Measurements from ENCODE around the gene TSHZ3.

Gene TSHZ3

DNA sequence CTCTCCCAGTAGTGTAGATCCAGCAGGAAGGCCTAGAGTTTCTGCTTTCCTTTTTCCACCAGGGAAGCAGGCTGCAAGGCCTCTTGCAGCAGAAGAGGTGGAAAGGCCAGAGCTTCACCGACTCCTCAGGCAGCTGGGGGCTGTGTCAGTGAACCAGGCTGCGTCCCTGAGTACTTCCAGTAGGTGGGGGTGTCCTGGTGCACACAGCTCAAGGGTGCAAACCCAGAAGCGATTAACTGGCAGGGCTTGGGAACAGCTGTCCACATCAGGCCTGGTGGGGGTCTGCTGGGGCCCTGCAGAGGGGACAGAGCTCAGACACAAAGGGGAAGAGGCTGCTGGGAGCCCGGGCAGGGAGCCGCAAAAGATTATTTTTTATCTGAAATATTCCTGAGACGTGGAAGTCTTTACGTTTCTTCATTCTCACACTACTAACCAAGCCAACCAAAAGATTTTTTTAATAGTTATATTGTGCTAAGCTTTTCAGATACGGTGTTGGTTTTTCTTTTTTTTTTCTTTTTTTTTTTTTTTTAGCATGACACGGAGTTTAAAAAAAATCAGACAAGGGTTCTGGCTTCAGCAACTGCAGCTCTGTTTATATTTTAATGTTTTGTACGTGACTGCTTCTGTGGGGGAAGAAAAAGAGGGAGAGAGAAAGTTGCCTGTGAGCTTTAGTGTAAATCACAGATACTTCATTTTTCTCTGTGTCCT, 11.0 kb downstream of the TSHZ3 start:
- no peak overlapping the region for H3K4me3 ChIP-seq (ENCODE audit: low read length)
- TF ChIP-seq, protein P1, sequence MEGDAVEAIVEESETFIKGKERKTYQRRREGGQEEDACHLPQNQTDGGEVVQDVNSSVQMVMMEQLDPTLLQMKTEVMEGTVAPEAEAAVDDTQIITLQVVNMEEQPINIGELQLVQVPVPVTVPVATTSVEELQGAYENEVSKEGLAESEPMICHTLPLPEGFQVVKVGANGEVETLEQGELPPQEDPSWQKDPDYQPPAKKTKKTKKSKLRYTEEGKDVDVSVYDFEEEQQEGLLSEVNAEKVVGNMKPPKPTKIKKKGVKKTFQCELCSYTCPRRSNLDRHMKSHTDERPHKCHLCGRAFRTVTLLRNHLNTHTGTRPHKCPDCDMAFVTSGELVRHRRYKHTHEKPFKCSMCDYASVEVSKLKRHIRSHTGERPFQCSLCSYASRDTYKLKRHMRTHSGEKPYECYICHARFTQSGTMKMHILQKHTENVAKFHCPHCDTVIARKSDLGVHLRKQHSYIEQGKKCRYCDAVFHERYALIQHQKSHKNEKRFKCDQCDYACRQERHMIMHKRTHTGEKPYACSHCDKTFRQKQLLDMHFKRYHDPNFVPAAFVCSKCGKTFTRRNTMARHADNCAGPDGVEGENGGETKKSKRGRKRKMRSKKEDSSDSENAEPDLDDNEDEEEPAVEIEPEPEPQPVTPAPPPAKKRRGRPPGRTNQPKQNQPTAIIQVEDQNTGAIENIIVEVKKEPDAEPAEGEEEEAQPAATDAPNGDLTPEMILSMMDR (IDR thresholded peaks at IDR 0.05; ENCODE audit: insufficient read depth, low read depth, low read length, missing control alignments), result peak; percentile 26
- DNase-seq (ENCODE audit: low read depth), result peak; percentile 23

DNA sequence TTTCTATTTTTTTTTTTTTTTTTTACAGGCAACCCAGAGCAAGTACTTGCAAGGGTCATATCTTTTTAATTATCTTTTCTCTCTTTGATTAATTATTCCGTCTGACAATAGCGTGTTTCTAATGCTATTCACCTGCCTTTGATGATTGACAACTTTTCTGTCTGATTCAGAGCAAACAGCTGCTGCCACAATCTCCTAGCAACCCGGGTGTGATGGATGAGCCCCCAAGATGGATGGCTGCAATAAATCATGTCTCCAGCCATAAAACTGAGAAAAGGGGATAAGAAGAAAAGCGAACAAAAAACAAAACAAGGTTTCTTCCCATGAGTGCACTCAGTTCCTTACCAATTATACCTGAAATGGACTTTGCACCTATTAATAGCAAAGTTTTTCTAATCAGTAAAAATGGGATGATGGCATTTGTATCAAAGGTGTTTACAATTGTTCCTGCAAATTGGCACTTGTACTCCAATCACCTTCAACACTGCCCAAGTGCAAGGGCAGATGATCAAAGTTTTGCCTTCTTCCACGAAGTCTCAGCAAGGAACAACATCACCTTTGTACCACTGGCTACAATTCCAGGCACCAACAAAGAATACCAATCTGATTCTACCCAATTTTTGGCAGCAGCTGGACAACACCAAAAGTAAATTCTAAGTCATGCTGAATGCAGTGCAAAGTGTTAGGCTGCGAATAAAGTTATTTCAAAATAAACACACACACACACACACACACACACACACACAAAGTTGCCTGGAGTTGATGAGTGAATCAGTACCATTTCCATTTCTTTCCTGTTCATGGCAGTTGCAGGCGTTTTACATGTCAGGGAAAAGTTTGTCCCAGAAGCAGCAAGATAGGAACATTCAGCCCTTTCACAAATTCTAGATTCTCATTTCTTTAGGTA, 12.0 kb downstream of the TSHZ3 start:
- no peak overlapping the region for H3K4me3 ChIP-seq (ENCODE audit: low read length)
- DNase-seq (ENCODE audit: low read depth), result no peak
- TF ChIP-seq, protein P1 (IDR thresholded peaks at IDR 0.05; ENCODE audit: insufficient read depth, low read depth, low read length, missing control alignments), result no peak

DNA sequence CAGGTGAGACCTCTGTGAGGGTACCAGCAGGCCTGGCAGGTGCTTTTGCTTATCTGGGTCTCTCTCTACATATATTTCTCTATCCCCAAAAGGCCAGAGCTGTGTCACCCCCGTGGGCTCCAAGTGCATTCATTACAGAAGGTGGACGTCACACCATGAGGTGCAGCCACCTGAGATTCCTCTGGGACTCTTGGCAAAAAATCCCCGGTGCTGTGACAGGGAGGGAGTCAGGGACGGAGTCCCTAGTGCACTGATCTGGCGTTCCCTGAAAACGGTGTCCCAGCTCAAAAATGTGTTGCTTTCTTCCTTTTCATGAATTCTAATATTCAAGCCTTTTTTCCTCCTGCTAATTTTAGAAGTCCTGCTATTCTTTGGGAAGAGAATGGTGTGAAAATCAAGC, 13.5 kb downstream of the TSHZ3 start:
- TF ChIP-seq, protein P1 (IDR thresholded peaks at IDR 0.05; ENCODE audit: insufficient read depth, low read depth, low read length, missing control alignments), result no peak
- H3K4me3 ChIP-seq (ENCODE audit: low read length), result no peak overlapping the region
- DNase-seq (ENCODE audit: low read depth), result no peak

DNA sequence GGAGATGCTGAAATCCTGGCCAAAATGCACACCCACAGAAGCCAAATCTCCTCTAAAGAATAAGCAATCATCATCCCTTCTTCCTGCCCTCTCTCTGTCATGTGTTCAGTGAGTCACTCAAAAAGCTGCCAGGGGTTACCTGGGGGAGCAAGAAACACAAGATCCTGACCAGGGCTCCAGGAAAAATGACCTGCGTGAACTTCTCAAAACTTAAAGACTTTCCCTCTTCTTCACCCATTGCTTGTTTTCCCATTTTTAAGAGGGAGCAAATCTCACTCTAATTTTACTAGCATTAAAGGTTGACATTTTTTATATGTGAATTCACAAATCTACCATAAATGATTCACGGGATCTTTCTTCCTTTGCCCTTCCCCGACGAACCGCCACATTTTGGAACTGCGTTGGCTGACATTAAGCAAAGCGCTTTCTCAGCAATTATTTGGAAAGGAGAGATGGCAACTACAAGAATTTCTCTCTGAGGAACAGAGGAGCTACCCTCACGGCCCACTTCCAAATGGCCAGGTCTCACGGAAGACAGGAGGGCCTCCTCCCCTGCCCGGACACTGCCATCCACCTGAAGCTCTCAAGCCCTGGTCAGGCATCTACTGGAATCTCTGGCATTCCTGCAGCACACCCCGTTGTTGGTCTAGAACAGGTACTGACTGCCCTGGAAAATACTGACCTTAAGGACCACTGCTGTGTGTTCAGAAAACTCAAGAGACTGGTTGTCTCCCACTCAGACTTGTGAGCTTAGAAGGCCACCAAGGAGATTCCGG, 14.2 kb downstream of the TSHZ3 start:
- TF ChIP-seq, protein P1 (IDR thresholded peaks at IDR 0.05; ENCODE audit: insufficient read depth, low read depth, low read length, missing control alignments), result no peak
- H3K4me3 ChIP-seq (ENCODE audit: low read length), result no peak overlapping the region
- peak; percentile 53 for DNase-seq (ENCODE audit: low read depth)

DNA sequence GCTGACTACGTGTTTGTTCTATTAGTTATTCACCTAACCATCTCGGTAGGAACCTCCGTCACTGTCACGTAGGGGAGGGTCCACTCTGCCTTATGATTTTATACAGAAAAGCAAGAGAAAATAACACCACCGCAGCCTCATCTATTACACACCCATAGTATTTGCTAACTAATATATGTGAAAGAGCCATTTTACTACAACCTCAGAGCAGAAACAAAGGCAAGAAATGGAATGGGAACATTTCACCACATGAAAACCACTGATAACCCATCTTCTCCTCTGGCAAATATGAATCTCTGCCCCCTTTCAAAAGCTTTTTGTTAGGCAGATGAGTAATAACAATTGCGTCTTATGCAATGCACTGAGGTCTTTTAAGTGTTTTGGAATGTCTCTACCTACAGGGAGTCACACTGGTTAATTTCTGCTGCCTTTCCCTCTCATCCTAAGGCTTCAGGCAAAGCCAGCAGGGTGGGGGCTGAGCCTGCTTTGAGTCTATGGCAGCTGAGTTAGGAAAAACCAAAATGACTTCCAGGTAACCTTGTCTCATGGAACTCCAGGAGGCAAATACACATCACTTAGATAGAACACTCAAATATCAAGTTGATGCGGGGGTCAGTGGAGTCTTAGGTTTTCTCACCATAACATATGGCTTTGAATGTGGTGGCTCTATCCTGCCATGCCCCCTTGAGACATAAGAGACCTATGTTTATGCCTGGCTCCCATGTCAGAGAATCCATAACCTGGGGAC, 15.0 kb downstream of the TSHZ3 start:
- TF ChIP-seq, protein P1 (IDR thresholded peaks at IDR 0.05; ENCODE audit: insufficient read depth, low read depth, low read length, missing control alignments), result no peak
- DNase-seq (ENCODE audit: low read depth), result peak; percentile 84
- H3K4me3 ChIP-seq (ENCODE audit: low read length), result no peak overlapping the region

DNA sequence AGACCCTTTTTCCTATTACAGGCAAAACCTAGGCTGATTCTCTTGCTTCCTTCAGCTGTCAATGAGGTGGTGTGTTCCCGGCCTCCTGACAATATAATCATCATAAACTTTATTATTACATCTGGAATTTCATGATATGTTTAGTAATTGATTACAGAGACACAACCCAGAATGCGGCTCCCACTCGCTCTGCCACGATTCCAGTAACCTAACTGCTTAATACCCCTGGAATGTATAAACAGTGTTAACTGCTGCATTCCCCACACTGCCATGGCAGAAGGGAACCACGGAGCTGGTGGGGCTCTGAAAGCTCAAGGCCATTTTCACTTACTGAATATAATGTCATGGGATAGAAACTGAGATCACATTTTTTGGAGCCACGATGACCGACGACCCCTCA, 17.1 kb downstream of the TSHZ3 start:
- no peak for DNase-seq (ENCODE audit: low read depth)
- no peak overlapping the region for H3K4me3 ChIP-seq (ENCODE audit: low read length)
- TF ChIP-seq, protein P1 (IDR thresholded peaks at IDR 0.05; ENCODE audit: insufficient read depth, low read depth, low read length, missing control alignments), result no peak

Data from epithelial cell of esophagus (primary cell).